Pons (tissue), 1 donor: ENCODE data around the gene PDE4B.
"Not testable (repeated sequence)": the region's sequence is repeated elsewhere in the genome, so short reads cannot be mapped to it uniquely, and the experiment has no call there.

Experiments used
- DNase-seq: peaks from one replicate; pipeline ENCODE4 v3.0.0-alpha.2; 2016; ENCODE audit warnings: low spot score

Gene PDE4B

DNA sequence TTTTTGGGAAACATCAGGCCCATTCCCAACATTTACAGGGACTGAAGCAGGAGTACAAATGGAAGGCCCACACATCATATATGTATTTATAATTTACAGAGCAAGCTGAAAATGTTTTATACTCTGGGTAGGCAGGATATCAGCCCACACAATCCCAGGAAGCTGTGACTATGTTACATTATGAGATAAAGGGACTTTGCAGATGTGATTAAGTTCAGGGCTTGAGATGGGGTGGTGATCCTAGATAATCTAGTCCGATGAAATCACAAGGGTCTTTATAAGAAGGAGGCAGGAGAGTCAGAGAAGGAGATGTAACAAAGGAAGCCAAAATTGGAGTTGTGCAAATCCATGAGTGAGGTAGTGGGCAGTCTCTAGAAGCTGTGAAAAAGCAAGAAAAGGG lies 160.5 kb downstream of the PDE4B start:
- DNase-seq = no peak

DNA sequence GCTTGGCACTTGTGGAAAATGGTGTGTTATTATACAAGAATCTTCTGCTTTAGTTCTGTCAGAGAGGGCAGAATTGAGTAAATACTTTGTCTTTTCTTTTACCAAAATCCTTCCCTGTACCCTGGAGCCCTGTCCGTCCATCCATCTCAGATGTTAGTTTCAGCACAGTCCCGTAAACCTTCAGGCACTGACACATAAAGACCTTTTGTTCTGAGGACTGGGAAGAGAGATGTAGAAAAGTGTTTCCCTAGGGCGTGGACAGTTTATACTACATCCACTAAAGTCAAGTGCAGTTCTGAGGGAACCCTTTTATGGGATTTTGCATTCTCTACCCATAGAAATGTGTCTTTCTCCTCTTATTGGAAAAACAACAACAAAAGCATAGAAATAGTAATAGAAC lies 162.4 kb downstream of the PDE4B start:
- DNase-seq = peak; percentile 83

DNA sequence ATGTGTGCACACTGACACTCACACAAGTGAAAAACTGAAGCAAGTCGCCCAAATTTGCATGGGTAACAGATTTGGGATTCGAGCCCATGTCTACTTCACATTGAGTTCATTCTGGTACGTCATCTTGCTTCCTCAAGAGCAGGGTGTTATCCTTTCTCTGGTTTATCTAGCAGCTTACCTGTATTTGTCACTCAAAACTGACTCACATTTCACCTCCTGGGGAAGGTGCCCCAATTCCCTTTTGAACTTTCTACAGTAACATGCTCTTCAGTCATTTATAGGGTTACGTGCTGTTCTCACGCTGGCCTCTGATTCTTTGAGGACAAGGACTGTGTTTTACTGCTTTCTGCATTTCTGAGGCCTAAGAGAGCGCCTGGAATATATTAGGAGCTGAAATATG lies 162.8 kb downstream of the PDE4B start:
- no peak for DNase-seq

DNA sequence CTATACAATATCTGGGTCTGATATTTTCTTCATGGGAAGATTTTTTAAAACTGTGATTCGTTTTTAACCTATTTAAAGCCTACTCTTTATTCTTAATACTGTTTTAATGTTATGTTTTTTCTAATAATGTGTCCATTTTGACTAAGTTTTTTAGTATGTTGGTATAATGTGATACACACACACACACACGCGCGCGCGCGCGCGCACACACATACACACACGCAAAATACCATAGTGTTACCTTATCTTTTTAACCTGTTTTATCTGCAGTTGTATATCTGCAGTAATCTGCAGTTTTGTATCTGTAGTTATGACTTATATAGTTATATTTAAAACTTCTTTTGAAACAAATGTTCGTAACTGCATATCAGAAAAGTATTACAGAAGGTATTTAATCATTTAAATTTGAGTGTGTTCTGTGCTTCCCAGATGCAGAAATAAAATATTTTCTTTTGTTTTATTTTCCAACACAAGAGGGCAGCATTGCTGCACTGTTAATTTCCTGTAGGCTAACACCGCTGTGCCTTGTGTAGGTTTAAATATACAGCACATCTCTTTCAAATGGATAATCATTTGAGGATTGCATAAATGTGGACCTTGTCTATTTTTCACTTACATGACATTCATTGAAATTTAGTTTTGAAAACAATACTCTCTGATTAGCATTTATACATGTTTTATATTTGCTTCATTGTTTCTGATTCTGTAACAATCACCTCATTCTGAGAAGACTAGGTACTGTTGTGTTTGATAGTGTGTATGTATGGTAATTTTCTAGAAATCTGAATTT lies 166.1 kb downstream of the PDE4B start:
- peak; percentile 92 for DNase-seq

DNA sequence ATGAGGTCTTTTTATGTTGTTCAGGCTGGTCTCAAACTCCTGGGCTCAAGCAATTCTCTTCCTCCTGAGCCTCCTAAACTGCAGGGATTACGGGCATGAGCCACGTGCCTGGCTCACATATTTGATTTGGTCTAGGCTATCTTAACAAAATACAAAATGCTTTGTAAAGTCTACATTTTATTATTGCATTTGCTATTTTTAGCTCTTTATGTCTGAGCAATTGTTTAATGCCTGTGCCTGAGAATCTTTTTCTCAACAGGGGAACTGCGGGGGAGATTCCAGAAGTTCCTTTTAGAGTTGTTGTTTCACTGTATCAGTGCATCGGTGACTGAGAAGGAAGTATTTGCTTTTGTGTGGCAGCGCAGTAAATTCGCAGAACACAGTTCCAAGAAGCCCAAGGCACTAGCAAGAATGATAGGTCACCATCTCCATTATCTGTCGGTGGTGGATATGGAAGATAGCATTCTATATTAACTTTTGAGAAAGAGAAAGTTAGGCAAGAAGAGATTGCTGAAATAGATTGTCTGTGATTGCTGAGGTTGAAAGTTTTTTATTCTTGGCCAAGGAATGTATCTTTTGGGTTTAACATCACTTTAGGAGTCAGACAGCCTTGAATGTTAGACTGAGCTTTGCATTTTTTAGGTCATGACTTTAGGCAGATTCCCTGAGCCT lies 167.3 kb downstream of the PDE4B start:
- peak; percentile 52 for DNase-seq

DNA sequence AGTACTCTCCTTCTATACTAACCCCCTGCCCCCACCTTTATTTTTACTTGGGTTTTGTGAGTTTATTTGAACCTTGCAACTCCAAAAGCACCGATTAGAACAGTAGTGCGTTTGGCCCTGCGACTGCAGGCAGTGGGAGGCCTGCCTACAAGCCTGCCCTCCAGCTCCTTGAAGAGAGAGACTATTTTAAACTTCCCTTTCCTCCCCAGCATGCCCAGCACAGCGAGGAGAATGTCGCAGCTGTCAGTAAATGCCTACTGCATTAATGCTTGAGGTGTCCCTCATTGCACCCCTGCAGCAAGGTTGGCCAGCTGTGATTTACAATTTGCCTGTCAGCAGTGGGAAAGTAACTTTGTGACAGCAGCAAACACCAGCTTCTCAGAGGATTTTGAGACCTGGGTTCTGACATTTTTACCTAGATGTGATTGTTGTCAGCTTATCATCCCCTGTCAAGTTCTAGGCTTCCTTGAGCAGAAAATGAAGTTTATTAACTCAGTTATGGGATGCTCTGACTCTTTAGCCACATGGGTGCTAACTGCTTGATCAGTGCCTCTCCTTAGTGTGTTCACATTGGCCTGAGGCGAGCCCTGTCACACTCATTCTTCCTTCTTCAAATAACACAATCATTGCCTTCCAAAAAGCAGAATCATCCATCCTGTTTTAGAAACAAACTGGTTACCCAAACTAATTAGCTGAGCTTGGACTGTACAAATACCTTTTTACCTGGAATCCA lies 170.6 kb downstream of the PDE4B start:
- DNase-seq = peak; percentile 78

DNA sequence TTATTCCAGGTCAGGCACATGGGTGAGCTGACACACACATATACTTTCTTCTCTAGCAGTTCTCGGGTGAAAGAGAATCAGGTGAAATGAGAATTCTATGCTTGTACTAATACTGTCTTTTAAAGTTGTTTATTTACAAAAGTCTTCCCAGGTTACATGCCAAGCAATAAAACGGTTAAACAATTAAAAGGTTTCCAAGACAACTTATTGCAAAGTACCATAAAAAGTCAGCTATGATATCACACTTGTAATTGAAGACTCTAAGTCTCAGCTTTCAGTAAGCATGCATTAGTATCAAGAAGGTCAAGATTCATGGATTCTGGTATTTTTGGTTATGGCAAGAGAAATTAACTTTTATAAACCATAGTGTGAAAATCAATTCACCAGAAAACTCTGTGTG lies 171.4 kb downstream of the PDE4B start:
- DNase-seq = no peak

DNA sequence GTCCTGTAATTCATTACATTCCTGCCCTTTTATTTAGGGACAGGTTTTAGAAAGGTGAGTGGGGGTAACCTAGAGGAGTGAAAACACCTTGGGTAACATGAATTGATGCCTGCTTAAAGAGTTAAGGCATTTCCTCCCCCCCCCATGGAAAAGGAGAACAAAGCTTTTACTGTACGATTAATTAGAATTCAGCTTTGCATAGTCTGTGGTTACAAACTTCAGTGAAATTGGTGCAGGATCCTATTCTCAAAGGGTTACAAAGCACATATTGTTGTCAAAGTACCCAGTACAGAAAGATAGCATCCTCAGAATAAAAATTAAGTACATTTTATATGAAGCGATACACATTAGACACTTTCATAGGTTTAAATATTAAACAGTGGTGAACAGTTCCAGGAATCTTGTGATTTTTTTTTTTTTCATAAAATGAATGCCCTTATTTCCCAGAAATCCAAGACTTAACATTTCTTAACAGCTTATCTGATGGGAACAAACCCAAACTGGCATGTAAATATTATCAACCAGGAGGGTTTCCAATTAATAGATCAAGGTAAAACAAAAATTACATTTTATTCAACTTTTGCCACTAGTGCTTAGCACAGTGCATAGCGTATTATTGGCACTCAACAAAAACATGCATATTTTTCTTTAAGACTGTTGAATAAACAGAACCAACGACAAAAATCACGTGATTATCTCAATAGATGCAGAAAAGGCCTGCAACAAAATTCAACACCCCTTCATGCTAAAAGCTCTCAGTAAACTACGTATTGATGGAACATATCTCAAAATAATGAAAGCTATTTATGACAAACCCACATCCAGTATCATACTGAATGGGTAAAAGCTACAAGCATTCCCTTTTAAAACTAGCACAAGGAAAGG lies 172.7 kb downstream of the PDE4B start:
- DNase-seq = peak; percentile 89

DNA sequence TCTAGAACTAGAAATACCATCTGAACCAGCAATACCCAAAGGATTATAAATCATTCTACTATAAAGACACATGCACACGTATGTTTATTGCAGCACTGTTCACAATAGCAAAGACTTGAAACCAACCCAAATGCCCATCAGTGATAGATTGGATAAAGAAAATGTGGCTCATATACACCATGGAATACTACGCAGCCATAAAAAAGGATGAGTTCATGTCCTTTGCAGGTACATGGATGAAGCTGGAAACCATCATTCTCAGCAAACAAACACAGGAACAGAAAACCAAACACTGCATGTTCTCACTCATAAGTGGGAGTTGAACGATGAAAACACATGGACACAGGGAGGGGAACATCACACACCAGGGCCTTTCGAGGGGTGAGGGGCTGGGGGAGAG lies 174.8 kb downstream of the PDE4B start:
- DNase-seq = not testable (repeated sequence)

DNA sequence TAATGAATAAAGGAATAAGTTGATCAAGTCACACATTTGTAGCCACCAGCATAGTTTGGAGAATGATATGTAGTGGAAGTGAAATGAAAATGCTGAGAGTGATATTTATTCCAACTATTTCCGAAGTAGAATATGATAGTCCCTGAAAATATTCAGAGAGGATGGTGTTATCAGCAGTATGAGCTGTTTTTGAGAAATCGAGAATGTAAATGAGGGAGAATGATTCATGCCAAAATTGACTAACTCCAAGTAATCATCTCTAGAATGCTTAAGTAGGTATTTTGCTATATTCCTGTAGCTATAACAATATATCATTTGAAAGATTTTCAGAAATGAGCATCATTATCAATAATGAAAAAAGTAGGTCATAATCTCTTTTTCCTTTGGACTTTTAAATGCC lies 178.9 kb downstream of the PDE4B start:
- no peak for DNase-seq

DNA sequence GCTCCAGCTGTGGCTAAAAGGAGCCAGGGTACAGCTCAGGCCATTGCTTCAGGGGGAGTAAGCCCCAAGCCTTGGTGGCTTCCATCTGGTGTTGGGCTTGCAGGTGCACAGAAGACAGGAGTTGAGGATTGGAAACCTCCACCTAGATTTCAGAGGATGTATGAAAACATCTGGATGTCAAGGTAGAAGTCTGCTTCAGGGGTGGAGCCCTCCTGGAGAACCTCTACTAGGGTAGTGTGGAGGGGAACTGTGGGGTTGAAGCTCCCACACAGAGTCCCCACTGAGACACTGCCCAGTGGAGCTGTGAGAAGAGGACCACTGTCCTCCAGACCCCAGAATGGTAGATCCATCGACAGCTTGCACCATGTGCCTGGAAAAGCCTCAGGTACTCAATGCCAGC lies 183.0 kb downstream of the PDE4B start:
- DNase-seq = no peak

DNA sequence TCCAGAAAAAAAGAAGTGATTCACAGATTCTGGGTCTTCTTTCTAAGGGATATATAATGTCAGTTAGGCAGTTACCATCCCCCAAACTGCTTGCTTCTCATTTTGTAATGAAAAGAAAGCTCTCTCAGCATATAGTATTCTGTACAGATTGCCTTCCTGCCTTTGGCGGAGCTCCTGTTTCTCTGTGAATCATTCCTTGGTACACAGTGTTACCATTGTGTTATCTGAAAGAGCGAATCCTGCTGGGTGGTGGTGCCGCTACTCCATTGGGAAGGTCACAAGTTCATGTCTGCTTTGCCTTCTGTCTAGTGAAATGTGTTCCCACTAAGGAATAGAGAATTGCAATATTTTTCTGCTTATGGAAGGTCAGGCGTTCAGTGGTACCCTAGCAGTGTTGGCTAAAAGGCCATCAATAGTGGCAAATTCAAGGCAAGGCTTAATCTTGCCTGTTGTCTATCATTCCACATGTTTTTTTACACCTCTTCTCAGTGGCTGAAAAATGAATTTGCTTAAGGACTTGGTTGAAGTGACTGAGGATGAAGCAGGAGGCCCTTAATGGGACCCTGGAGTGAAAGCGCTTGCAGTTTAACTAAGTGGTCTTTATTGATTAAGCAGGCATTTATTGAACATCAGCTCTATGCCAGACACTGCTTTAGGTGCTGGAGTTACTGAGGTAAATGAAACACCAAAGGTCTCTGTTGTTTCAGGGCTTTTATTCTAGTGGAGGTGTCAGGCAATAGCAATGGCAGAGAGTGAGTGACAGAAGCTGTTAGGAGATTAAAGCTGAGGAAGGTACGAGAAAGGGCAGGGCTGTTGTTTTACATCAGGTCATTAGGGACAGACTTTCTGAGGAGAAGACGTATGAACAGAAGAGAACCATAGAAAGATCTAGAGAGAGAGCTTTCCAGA lies 186.7 kb downstream of the PDE4B start:
- peak; percentile 99 for DNase-seq

DNA sequence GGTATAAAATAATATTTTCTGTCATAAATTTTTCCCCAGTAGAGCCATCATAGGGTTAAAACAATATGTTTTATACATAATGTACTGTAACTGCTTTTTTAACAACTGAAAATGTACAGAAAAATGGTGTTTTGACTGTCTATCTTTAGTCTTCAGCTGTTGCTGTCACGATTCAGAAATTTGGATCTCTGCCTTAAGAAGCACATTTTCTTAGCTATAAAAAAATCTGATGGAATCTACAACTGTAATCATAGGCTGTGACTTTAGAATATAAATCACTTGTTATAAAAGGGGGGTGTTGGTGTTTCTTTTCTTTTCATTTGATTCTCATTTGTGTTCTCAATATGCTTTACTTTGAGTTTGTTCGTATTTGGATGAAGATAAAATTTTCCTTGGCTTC lies 187.5 kb downstream of the PDE4B start:
- no peak for DNase-seq

DNA sequence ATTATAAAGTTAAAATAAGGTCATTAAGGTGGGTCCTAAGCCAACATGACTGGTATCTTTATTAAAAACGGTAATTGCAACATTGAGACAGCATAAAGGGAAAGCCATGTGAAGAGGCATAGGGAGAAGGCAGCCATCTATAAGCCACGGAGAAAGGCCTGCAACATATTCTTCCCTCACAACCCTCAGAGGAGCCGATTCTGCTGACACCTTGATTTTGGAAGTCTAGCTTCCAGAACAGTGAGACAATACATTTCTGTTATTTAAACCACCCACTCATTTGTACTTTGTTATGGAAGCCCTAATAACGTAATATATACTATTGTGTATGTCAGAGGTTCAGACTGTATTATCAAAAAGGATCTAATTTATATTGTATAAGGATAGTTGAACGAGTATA lies 190.8 kb downstream of the PDE4B start:
- DNase-seq = no peak

DNA sequence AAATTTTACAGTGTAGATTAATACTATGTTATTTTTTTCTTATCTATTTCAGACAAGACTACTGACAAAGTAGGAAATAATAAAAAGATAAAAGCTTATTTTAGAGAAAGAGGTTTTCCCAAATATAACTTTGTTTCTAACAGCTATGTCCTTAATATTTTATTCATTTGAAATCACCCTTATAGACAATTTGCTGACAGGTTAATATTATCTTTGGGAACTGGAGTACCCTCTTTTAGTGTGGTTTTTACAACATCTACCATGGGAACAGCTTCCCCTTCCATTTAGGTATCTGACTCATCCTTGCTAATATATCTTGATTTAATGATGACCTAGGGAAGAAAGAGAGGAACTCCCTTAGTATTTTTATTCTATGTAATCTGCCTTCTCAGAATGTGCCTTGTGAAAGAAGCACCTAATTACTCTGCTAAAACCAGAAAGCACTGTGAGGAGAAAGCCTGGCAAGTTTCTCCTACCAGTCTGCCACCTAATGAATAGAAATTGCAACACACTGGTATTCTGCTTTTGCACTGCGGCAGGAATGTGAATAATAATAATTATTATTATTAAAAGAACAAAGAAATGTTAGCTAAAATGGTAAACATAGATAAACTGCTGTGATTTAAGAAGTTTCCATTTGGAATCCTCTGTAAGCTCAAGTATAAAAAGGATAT lies 192.8 kb downstream of the PDE4B start:
- DNase-seq = peak; percentile 85

DNA sequence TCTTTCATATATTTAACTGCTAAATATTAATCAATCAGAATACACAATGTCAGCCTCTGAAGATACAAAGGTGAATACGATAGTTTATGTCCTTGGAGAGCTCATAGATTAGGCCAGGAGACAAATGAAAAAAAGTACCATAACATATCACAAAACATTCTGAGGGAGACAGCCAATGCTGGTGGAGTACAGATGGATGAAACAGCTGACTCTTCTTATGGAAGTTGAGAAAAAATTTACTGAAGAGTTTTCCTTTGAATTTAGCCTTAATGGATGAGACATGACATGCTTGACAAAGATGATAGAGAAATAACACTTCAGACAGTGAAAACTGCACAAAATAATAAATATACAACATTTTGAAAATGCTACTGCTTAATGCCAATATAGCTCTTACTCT lies 193.5 kb downstream of the PDE4B start:
- no peak for DNase-seq

DNA sequence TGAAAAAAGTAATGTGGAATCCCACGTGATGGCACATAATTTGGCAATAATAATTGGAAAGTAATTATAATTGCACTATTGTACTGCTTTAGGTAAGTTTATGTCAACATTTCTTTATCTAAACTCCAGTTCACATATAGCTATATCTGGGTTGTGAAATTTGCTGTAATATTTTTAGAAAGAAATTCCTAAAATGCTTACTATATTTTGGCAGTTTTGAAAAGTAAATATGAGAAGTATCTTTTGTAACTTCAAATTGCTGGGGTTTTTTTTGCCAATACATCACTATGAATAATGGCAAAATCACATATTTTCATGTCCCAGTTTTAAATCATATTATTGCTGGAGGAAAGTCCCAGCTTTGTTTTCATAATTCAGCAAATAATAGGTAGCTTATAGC lies 197.5 kb downstream of the PDE4B start:
- no peak for DNase-seq

DNA sequence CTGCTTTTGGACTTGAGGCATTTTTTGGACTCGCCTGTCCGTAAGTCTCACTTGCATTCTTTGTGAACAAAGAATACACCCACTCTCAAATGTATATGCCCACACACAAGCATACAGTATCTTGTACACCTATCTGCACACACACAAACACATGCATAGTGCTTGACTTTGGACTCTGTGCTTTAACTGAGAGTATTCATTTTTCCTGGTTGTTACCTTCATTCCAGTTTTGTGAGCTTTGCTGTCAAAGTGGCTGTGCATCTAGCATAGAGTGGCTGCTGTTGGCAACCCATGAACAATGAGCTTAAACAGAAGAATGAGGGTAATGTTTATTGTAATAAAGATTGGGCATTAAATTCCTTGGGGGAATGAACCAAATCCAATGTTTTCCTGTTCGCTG lies 199.0 kb downstream of the PDE4B start:
- DNase-seq = peak; percentile 86

DNA sequence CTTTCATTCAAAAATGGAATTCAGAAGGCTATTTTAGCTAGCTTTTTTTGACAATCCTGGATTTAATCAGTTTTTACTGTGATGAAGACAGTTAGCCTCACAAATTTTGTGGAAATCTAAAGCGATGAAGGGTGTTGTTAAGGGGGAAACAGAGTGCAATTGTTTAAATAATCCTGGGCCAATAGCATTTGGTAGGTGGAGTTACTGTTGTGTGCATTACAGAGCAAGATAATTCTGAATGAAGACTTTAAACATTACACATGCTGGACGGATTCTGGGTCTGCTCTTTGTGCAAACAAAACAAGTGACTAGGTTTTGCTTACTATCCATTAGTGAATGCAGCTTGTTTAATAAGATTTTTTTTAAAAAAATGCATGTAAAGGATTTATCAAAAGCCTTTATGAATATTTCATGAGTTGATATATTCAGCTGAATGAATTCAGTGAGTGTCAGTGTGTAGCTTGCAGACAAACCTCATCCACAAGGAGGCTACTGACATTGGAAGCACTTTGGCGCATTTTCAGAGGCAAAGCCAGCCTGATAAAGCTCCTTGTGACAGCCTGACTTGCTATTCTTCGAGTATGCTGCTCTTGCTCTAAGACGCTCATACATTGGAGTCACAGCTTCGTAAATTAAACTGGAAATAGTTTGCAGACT lies 199.6 kb downstream of the PDE4B start:
- peak; percentile 98 for DNase-seq

DNA sequence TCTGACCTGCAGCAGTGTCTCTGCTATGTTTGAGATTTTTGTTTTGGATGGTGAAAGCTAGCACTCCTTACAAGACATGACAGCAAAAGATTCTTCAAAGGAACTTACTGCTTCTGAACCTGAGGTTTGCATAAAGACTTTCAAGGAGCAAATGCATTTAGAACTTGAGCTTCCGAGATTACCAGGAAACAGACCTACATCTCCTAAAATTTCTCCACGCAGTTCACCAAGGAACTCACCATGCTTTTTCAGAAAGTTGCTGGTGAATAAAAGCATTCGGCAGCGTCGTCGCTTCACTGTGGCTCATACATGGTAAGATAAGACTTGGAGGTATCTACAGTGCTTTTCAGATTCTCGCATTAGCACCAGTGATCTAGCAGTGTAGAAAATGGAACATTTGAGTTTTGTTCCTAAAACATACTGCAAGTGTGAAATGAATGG lies 200.2 kb downstream of the PDE4B start:
- no peak for DNase-seq
